Prostate gland (tissue), 2 donors: ENCODE data around the gene HOMEZ.

Experiments used
- CTCF ChIP-seq, 4 experiments: fragments of 200-600 bp in 2 of 4; fragments of 450-650 bp in 2 of 4; sonication (generic) in 2 of 4; IDR thresholded peaks; 1 replicate in 3 of 4; 2 replicates in 1 of 4; pipeline ENCODE4 v1.5.1; 2016 to 2019; ENCODE audit warnings: antibody characterized with exemption in 4 of 4, mild to moderate bottlenecking in 2 of 4, moderate library complexity in 2 of 4
- POLR2A ChIP-seq: fragments of 450-650 bp; IDR thresholded peaks from one replicate; pipeline ENCODE4 v1.6.1; 2016; ENCODE audit warnings: antibody characterized with exemption, mild to moderate bottlenecking
- POLR2AphosphoS5 ChIP-seq: sonication (generic); formaldehyde crosslinking; IDR thresholded peaks from one replicate; pipeline ENCODE4 v1.6.1; 2017; ENCODE audit warnings: antibody characterized with exemption

- TF ChIP-seq POLR2A, result no peak
- no peak for TF ChIP-seq CTCF (IDR thresholded peaks at IDR 0.05)
- no peak for TF ChIP-seq POLR2AphosphoS5
Measured at GRCh38 chr14:23316300-23316699, 30.4 kb upstream of the HOMEZ start.
